MM.1S (cell line): ENCODE results near the gene CIBAR2.

Experiments
- DNase-seq: peaks from one replicate; pipeline ENCODE4 v3.0.0-alpha.2; 2015
- H2AFZ ChIP-seq: fragments of 300-600 bp; sonication (generic); 2 replicates; pipeline ENCODE4 v1.6.0; 2016; ENCODE audit warnings: antibody characterized with exemption, low read length
- H3F3A ChIP-seq: fragments of 300-600 bp; sonication (generic); 2 replicates; pipeline ENCODE4 v1.6.1; 2016; ENCODE audit warnings: mild to moderate bottlenecking, antibody characterized with exemption, low read length, moderate library complexity, mixed read lengths; ENCODE audit not compliant: insufficient read depth
- H3K27ac ChIP-seq: fragments of 300-600 bp; sonication (generic); 2 replicates; pipeline ENCODE4 v1.5.1; 2016; ENCODE audit warnings: mild to moderate bottlenecking, low read length
- H3K27me3 ChIP-seq: fragments of 300-600 bp; sonication (generic); replicated peaks from 2 replicates; pipeline ENCODE4 v1.6.0; 2016; ENCODE audit warnings: low read length; ENCODE audit not compliant: insufficient read depth
- H3K36me3 ChIP-seq: fragments of 300-600 bp; sonication (generic); replicated peaks from 2 replicates; pipeline ENCODE4 v1.6.1; 2016; ENCODE audit warnings: mild to moderate bottlenecking, low read length, mixed read lengths; ENCODE audit not compliant: insufficient read depth
- H3K4me1 ChIP-seq: fragments of 300-600 bp; sonication (generic); 2 replicates; pipeline ENCODE4 v1.6.1; 2016; ENCODE audit warnings: low read length, mixed read lengths
- H3K4me2 ChIP-seq: fragments of 300-600 bp; sonication (generic); 2 replicates; pipeline ENCODE4 v1.6.0; 2016; ENCODE audit warnings: low read depth, low read length
- H3K4me3 ChIP-seq: fragments of 300-600 bp; sonication (generic); 2 replicates; pipeline ENCODE4 v1.5.1; 2016; ENCODE audit warnings: low read length, mixed read lengths
- H3K79me2 ChIP-seq: fragments of 300-600 bp; sonication (generic); 2 replicates; pipeline ENCODE4 v1.6.1; 2016; ENCODE audit warnings: mixed run types, low read length, mixed read lengths
- H3K9ac ChIP-seq: fragments of 300-600 bp; sonication (generic); 2 replicates; pipeline ENCODE4 v1.6.1; 2016; ENCODE audit warnings: low read length, mixed read lengths
- H3K9me2 ChIP-seq: fragments of 300-600 bp; sonication (generic); replicated peaks from 2 replicates; pipeline ENCODE4 v1.6.1; 2016; ENCODE audit warnings: mild to moderate bottlenecking, low read length, mixed read lengths; ENCODE audit not compliant: insufficient read depth
- H3K9me3 ChIP-seq: fragments of 300-600 bp; sonication (generic); replicated peaks from 2 replicates; pipeline ENCODE4 v1.6.1; 2016; ENCODE audit warnings: mild to moderate bottlenecking, low read length, mixed read lengths; ENCODE audit not compliant: insufficient read depth
- H4K20me1 ChIP-seq: fragments of 300-600 bp; sonication (generic); 2 replicates; pipeline ENCODE4 v1.6.1; 2016; ENCODE audit warnings: mild to moderate bottlenecking, low read length, moderate library complexity, mixed read lengths; ENCODE audit not compliant: insufficient read depth
- EZH2 ChIP-seq: fragments of 300-600 bp; sonication (generic); optimal IDR thresholded peaks from 2 replicates; pipeline ENCODE3; 2017; ENCODE audit warnings: low read depth, mild to moderate bottlenecking, antibody characterized with exemption, low read length, mixed read lengths
- EZH2phosphoT487 ChIP-seq: fragments of 300-600 bp; sonication (generic); IDR thresholded peaks from 2 replicates; pipeline ENCODE4 v1.6.1; 2018; ENCODE audit warnings: antibody characterized with exemption, low read length
- TF ChIP-seq, protein P1 (sequence below): fragments of 300-600 bp; sonication (generic); IDR thresholded peaks from 2 replicates; pipeline ENCODE4 v1.5.1; 2016; ENCODE audit warnings: antibody characterized with exemption, low read length, mixed read lengths

CIBAR2 gene

DNA sequence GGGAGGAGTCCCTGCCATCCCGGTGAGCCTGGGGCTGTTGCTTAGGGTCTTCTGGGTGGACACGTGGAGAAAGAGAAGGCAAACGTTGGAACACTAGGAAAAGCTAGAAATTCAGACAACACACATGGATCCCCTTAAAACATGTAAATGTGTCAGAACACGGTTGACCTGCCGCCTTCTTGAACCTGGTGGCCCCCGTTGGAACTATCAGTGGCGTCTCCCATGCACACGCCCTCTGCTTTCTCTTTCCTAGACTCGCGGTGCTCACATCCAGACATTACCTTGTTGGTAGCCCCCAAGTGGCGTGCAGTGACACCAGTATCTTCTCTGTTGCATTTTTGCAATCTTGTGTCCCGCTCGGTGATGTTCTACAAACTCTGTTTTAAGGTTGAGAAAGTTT is 18.6 kb downstream of the CIBAR2 start:
- no peak overlapping the region for H2AFZ ChIP-seq
- no peaks in the 10 kb centered on the region for H3K4me1 ChIP-seq
- H4K20me1 ChIP-seq = no peaks in the 10 kb centered on the region
- H3F3A ChIP-seq = no peaks in the 10 kb centered on the region
- no peak for DNase-seq
- H3K79me2 ChIP-seq = no peaks in the 10 kb centered on the region
- no peaks in the 10 kb centered on the region for H3K9me2 ChIP-seq
- H3K36me3 ChIP-seq = no peaks in the 10 kb centered on the region
- H3K4me2 ChIP-seq = no peak overlapping the region
- TF ChIP-seq EZH2 = no peak
- TF ChIP-seq, protein P1, sequence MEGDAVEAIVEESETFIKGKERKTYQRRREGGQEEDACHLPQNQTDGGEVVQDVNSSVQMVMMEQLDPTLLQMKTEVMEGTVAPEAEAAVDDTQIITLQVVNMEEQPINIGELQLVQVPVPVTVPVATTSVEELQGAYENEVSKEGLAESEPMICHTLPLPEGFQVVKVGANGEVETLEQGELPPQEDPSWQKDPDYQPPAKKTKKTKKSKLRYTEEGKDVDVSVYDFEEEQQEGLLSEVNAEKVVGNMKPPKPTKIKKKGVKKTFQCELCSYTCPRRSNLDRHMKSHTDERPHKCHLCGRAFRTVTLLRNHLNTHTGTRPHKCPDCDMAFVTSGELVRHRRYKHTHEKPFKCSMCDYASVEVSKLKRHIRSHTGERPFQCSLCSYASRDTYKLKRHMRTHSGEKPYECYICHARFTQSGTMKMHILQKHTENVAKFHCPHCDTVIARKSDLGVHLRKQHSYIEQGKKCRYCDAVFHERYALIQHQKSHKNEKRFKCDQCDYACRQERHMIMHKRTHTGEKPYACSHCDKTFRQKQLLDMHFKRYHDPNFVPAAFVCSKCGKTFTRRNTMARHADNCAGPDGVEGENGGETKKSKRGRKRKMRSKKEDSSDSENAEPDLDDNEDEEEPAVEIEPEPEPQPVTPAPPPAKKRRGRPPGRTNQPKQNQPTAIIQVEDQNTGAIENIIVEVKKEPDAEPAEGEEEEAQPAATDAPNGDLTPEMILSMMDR = no peak
- no peak for TF ChIP-seq EZH2phosphoT487
- H3K4me3 ChIP-seq = no peak overlapping the region
- H3K27ac ChIP-seq = no peak overlapping the region
- no peaks in the 10 kb centered on the region for H3K9me3 ChIP-seq
- peaks cover 27% of the 10 kb centered on the region for H3K27me3 ChIP-seq
- no peak overlapping the region for H3K9ac ChIP-seq

DNA sequence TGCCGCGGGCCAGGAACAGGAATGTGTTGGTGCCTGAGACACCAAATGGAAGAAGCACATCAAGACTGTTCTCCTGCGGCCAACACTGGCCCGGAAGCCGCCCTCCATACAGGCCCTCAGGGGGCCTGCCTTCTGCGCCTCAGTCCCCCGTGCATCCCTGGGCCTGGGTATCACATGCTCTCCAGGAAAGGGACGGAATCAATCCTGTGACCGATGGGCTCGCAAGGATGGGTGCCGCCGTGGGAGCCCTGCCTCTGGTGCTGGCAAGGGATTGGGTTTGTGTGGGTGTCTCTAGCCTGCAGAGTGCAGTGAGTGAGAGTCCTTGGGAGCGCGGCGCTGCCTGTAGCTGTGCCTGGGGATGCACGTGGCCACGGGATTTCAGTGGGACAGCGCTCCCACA is 19.4 kb downstream of the CIBAR2 start:
- no peak overlapping the region for H2AFZ ChIP-seq
- H3K9ac ChIP-seq = no peak overlapping the region
- H3K4me1 ChIP-seq = no peaks in the 10 kb centered on the region

DNA sequence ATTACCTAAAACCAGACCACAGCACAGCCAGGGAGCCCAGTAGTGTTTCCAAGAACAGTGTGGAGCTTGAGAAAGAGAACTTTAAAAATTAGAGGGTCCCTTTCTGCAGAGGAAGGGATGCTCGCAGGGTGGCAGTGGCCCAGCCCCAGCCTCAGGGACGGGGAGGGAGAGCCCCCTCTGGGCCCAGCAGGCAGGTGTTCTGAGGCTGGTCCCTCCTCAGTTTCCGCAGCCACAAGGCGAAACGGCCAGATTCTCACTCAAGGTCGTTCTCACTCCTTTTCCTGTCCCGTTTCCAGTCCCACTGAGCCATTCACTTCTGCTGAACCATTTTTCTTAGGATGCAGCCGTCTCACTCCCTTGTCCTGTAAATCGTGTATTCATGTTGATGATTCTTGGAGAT is 20.0 kb downstream of the CIBAR2 start:
- no peak overlapping the region for H3K4me3 ChIP-seq
- peaks cover 17% of the 10 kb centered on the region for H3K27me3 ChIP-seq
- no peaks in the 10 kb centered on the region for H3K4me1 ChIP-seq
- TF ChIP-seq, protein P1 = no peak
- TF ChIP-seq EZH2phosphoT487 (no peak), EZH2 (no peak)
- H3F3A ChIP-seq = no peaks in the 10 kb centered on the region
- H2AFZ ChIP-seq = no peak overlapping the region
- H3K9me2 ChIP-seq = no peaks in the 10 kb centered on the region
- no peaks in the 10 kb centered on the region for H3K36me3 ChIP-seq
- H3K9me3 ChIP-seq = no peaks in the 10 kb centered on the region
- no peak for DNase-seq
- no peak overlapping the region for H3K9ac ChIP-seq
- H3K4me2 ChIP-seq = no peak overlapping the region
- H4K20me1 ChIP-seq = no peaks in the 10 kb centered on the region
- H3K79me2 ChIP-seq = no peaks in the 10 kb centered on the region
- no peak overlapping the region for H3K27ac ChIP-seq

More for the DNA sequence above, 19.4 kb downstream of the CIBAR2 start:
- Histone ChIP-seq H3K27ac (no peak overlapping the region), H3K36me3 (no peaks in the 10 kb centered on the region), H4K20me1 (no peaks in the 10 kb centered on the region), H3F3A (no peaks in the 10 kb centered on the region), H3K4me3 (no peak overlapping the region), H3K9me2 (no peaks in the 10 kb centered on the region), H3K27me3 (peaks cover 23% of the 10 kb centered on the region), H3K79me2 (no peaks in the 10 kb centered on the region), H3K4me2 (no peak overlapping the region), H3K9me3 (no peaks in the 10 kb centered on the region)
- no peak for DNase-seq
- TF ChIP-seq, protein P1 = no peak
- TF ChIP-seq EZH2 = no peak
- no peak for TF ChIP-seq EZH2phosphoT487
